Measurements from ENCODE around the gene AHCYL1.

The AHCYL1 gene

DNA sequence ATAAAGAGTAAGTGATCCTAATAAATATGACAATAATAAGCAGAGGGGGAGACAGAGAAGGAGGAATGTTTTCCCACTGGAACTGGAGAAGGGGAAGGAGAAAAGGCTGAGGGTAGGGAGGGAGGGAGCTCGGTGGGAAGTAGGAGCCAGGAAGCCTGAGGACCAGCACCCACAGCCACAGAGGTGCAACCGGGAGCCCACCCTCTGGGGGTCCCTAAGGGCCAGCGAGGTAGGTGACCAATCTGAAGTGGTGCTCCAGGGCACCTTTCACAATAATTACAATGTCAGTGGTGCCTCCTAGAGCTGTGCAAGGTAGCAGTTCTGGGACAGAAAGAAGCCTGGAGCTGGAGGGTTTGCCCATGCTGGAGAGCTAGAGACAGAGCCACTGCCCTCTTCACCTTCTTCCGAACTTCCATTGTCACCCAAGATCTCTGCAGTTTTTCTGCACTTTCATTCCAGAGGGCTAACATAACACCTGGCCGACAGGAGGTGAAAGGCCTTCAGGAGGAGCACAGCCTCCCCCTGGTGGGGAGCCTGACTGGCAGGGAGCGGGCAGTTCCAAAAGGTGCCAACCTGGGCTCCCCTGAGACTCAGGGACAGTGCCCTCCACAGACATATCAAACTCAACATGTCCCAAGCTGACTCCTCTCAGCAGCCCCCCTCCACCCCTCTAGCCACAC, 4.1 kb upstream of the AHCYL1 start:
- no peaks in the 10 kb centered on the region for H3K9me3 Mint-ChIP-seq
- DNase-seq (ENCODE audit: low spot score in 2 of 2) = no peak
- no peak overlapping the region for H3K27ac Mint-ChIP-seq
- H3K4me1 Mint-ChIP-seq = peaks cover 3% of the 10 kb centered on the region
- H3K27me3 Mint-ChIP-seq = peaks cover 12% of the 10 kb centered on the region
- no peak for ATAC-seq (ENCODE audit: low read depth)
- no peaks in the 10 kb centered on the region for H3K36me3 Mint-ChIP-seq
- H3K4me3 Mint-ChIP-seq = no peak overlapping the region

DNA sequence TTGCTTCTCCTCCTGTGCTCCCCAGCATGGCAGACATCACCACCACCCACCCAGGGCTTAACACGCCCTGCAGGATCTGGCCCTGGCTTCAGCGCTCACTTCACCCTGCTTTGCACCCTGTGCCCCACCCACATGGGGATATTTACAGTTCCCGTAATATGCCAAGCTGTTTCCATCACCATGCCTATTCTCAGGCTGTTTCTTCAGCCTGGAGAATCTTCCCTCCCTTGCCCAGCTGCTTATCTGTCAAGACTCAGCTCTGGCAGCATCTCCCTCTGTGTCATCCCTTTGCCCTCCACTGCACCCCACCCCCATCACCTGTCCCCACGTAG, 3.6 kb upstream of the AHCYL1 start:
- H3K27ac Mint-ChIP-seq = no peak overlapping the region
- DNase-seq (ENCODE audit: low spot score in 2 of 2) (no peak), ATAC-seq (ENCODE audit: low read depth) (no peak)
- no peaks in the 10 kb centered on the region for H3K9me3 Mint-ChIP-seq
- no peak overlapping the region for H3K4me3 Mint-ChIP-seq
- H3K27me3 Mint-ChIP-seq = peaks cover 12% of the 10 kb centered on the region
- peaks cover 8% of the 10 kb centered on the region for H3K4me1 Mint-ChIP-seq
- H3K36me3 Mint-ChIP-seq = no peaks in the 10 kb centered on the region

DNA sequence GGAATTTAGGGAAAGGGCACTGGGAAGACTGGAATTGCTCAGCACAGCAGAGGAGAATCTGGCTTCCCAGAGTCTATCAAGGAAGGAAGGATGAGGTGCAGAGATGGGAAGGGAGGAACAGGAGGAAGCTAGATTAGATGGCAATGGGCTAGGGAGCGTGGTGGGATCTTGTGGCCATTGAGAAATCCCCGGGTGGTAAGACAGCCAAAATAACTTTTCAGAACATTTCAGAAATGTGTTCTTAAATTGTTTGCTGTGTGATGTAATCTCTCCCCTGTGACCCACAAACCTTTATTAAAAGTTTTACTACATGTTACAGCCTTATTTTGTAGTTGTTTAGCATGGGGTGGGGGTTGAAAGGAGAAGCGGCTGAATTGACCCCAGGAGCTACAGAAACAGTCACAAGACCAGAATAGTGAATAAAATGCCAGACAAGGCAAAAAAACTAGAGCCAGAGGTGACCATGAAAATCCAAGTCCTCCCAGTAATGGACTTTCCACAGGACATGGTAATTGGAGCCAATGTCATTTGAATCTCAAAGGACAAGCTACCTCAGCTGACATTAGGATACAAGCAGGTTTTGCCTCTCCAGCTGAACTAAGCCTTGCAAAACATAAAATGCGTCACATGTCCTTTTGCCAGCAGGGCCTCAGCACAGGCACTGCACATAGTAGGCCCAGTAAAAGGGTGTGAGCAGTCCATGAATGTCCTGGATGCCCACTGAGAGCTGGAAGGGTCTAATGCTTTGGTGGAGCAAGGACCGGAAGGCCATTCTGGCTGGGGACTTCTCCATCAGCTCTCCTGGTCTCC, 980 bp upstream of the AHCYL1 start:
- Mint-ChIP-seq H3K27me3 (peaks cover 5% of the 10 kb centered on the region), H3K4me1 (peaks cover 26% of the 10 kb centered on the region), H3K4me3 (peak overlapping the region; percentile 45), H3K9me3 (no peaks in the 10 kb centered on the region), H3K36me3 (no peaks in the 10 kb centered on the region), H3K27ac (no peak overlapping the region)
- DNase-seq (ENCODE audit: low spot score in 2 of 2) = no peak
- no peak for ATAC-seq (ENCODE audit: low read depth)

DNA sequence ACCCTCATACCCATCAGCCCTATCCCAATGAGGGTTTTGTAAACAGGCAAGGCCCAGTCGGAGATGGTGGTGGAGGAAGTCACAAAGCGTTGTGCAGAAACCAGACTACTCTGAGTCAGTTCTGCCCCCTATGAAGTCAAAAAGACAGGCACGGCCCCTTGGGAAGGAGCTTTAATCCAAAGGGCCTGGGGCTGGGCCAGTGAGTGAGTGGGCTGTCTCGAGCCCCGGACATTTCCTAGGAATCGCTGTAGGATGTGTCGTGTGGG, 442 bp upstream of the AHCYL1 start:
- no peaks in the 10 kb centered on the region for H3K9me3 Mint-ChIP-seq
- ATAC-seq (ENCODE audit: low read depth) (no peak), DNase-seq (ENCODE audit: low spot score in 2 of 2) (no peak)
- H3K4me3 Mint-ChIP-seq = peak overlapping the region; percentile 17
- peaks cover 3% of the 10 kb centered on the region for H3K27me3 Mint-ChIP-seq
- H3K27ac Mint-ChIP-seq = no peak overlapping the region
- H3K36me3 Mint-ChIP-seq = peaks cover 2% of the 10 kb centered on the region
- peaks cover 26% of the 10 kb centered on the region for H3K4me1 Mint-ChIP-seq

DNA sequence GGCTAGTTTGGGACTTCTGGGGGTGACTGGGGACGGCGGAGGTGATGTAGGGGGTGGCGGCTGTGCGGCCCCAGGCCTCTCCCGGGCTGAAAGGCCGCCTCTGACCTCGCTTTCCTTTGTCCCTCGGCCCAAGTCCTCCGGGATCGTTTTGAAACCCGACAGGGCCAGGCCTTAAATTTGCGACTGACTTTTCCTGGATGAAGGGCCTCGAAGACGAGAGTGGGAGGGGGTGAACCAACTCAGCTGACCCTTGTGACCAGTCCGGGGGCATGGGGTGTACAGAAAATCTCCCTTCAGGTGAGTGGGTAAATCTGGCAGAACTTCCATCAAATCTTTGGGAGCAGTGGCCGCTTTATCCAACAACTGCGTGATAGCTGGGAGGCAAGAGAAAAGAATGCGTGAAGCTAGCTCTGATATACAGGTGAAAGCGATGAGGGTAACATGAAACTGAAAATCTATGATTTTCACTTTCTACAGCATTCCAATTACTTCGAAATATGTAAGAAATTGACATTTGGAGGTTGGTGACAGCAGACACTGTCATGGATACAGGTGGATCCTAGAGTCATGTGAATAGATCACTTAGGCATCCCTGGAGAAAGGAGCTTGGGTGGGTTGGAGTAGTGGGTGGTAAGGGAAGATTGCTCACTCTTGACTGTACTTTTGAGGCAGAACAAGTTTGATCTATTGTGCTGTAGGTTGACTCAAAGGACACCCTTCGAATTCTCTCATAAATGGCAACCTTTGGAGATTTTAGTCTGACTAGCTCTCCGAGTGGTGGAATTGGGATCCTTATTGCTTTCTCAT, 885 bp downstream of the AHCYL1 start:
- no peaks in the 10 kb centered on the region for H3K9me3 Mint-ChIP-seq
- H3K4me1 Mint-ChIP-seq = peaks cover 32% of the 10 kb centered on the region
- peak overlapping the region; percentile 98 for H3K27ac Mint-ChIP-seq
- peaks cover 2% of the 10 kb centered on the region for H3K36me3 Mint-ChIP-seq
- ATAC-seq (ENCODE audit: low read depth) (no peak), DNase-seq (ENCODE audit: low spot score in 2 of 2) (no peak)
- peaks cover 3% of the 10 kb centered on the region for H3K27me3 Mint-ChIP-seq
- peak overlapping the region; percentile 97 for H3K4me3 Mint-ChIP-seq

DNA sequence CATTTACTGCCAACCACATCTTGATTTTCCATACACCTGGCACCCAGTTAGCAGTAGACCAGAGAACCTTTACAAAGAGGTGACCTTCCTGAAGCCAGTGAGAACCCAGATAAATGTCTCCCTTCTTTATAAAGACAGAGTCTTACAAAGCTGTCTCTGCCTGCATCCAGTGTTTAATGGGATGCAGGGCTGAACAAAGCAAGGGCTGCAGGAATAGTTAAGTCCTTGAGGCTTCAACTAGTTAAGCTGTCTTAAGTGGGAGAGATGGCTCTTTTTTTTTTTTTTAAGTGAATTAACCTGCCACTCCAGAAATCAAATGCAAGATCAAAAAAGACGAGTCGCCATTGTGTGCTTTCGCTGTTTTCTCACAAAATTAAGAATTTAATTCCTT, 1.5 kb downstream of the AHCYL1 start:
- peaks cover under 1% of the 10 kb centered on the region for H3K27me3 Mint-ChIP-seq
- H3K27ac Mint-ChIP-seq = peak overlapping the region; percentile 98
- H3K9me3 Mint-ChIP-seq = no peaks in the 10 kb centered on the region
- peaks cover 2% of the 10 kb centered on the region for H3K36me3 Mint-ChIP-seq
- peaks cover 35% of the 10 kb centered on the region for H3K4me1 Mint-ChIP-seq
- H3K4me3 Mint-ChIP-seq = peak overlapping the region; percentile 97
- no peak for DNase-seq (ENCODE audit: low spot score in 2 of 2)
- ATAC-seq (ENCODE audit: low read depth) = no peak

DNA sequence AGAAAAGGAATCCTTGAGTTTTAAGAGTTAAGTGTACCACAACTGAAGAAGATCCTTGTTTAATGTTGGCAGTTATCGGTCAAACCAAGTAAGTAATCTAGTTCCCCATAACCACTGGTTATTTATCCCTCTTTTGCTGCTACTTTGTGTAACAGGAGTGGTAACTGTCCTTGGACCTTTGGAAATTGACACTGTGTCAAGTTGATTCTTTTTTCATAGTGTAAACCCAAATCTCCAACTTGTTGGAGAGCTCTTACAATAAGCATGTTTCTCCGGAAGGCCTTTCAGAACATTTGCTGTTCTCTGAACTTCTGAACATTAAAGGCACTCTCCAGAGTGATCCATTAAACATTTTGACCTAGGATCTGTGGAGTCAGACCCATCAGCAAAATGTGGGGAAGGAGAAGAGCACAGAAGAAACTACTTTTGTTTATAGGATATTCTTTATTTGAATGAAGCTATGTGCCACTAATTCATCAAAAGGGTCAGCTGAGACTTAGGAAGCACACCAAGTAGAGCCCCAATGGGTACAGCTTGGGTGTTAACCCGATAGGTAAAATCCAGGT, 3.9 kb downstream of the AHCYL1 start:
- no peaks in the 10 kb centered on the region for H3K27me3 Mint-ChIP-seq
- no peak overlapping the region for H3K27ac Mint-ChIP-seq
- H3K4me1 Mint-ChIP-seq = peaks cover 39% of the 10 kb centered on the region
- peaks cover 6% of the 10 kb centered on the region for H3K36me3 Mint-ChIP-seq
- H3K9me3 Mint-ChIP-seq = no peaks in the 10 kb centered on the region
- DNase-seq (ENCODE audit: low spot score in 2 of 2) (no peak), ATAC-seq (ENCODE audit: low read depth) (no peak)
- no peak overlapping the region for H3K4me3 Mint-ChIP-seq

DNA sequence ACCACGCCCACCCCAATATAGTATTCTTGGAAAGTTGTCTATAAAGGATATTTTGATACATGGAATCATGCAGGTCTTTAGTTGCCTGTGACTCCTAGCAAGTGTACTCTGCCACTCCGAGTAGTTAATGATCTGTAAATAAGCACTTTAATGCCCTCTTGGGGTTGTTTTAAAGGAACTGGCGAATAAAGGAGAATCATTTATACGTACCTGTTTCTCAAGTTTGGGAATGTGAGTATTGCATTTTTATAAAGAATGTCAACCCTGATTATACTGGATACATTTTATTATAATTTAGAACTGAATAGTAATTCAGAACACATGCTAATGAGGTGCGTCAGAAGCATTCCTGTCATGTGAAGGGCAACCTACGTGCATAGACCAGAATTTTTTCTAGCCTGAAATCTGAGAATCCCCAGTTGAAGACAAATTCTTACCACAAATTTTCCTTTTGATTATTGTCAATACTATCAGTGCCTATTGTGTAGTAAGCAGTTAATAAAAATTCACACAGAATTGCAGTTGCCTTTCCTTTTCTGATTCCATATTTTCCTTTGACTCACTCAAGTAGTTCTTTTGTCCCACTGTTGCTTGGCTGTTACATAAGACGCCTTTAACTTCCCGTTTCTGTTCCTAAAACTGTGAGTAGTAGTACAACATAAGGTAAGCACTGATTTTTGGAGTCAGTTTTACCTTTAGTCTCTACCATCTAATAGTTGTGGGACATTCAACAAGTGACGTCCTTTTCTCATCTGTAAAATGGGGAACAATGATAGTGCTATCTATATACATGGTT, 5.1 kb downstream of the AHCYL1 start:
- peaks cover 45% of the 10 kb centered on the region for H3K4me1 Mint-ChIP-seq
- peaks cover 6% of the 10 kb centered on the region for H3K36me3 Mint-ChIP-seq
- no peaks in the 10 kb centered on the region for H3K27me3 Mint-ChIP-seq
- DNase-seq (ENCODE audit: low spot score in 2 of 2) = no peak
- ATAC-seq (ENCODE audit: low read depth) = peak; percentile 58
- H3K4me3 Mint-ChIP-seq = no peak overlapping the region
- peak overlapping the region; percentile 60 for H3K27ac Mint-ChIP-seq
- H3K9me3 Mint-ChIP-seq = no peaks in the 10 kb centered on the region

DNA sequence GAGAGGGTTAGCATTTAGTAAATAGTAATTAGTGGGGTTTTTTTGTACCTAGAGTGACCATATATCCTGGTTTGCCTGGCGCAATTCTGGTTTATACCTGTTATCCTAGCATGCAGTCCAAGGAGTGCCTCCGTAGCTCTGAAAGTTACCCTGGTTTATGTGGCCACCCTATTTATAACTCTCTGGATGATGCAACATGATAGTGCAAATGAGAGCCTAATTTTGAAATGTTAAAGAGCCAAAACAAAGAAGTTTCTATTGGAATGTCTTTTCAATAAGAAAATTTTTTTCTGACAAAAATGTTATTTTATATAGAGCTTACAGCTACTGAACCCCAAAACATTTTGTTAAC, 5.7 kb downstream of the AHCYL1 start:
- no peak for DNase-seq (ENCODE audit: low spot score in 2 of 2)
- Mint-ChIP-seq H3K36me3 (peaks cover 6% of the 10 kb centered on the region), H3K27ac (peak overlapping the region; percentile 60), H3K27me3 (no peaks in the 10 kb centered on the region), H3K9me3 (no peaks in the 10 kb centered on the region), H3K4me3 (no peak overlapping the region), H3K4me1 (peaks cover 43% of the 10 kb centered on the region)
- no peak for ATAC-seq (ENCODE audit: low read depth)

DNA sequence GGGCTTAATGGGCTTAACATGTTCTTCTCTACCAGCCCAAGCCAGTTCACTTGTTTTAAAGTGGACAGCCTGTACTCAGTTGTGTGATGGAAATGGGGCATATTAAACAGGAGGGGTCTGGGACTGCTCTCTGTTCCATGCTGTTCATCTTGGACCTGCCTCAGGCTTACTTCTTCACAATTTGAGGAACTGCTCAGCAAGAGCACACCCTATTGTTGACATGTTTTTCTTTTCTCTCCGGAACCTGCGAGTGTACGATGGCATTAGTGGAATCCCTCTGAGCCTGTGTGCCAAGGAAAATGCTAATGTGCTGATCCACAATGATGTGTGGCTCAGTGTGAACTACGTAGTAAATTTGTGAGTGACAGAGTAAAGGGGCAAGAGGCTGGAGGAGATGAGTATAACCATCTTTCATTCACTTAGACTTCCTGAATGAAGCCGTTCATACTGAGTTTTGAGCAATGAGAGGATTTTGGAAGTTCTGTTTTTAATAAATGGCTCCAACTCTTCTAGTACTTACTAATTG, 6.9 kb downstream of the AHCYL1 start:
- Mint-ChIP-seq H3K4me3 (no peak overlapping the region), H3K4me1 (peaks cover 34% of the 10 kb centered on the region), H3K9me3 (no peaks in the 10 kb centered on the region), H3K36me3 (peaks cover 10% of the 10 kb centered on the region), H3K27ac (no peak overlapping the region), H3K27me3 (no peaks in the 10 kb centered on the region)
- DNase-seq (ENCODE audit: low spot score in 2 of 2) = no peak
- no peak for ATAC-seq (ENCODE audit: low read depth)

DNA sequence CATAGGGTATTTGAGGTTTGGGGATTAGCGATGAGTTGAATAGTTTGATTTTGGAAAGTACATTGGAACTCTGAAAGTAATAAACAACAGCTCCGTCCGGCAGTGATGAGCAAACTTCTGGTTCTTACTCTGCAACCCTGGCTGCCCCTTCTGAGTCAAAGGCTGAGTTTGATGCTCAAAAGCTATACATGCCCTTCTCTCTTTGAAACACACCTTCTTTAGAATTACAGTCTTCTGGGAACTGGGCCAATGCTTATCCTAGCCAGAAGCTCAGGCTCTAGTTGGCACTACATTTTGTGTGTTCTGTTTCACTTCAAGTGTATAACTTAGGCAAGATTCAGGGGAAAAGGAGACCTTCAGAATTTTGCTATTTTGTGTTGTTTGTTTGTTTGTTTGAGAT, 9.3 kb downstream of the AHCYL1 start:
- ATAC-seq (ENCODE audit: low read depth) (no peak), DNase-seq (ENCODE audit: low spot score in 2 of 2) (no peak)
- Mint-ChIP-seq H3K27ac (no peak overlapping the region), H3K9me3 (no peaks in the 10 kb centered on the region), H3K4me1 (peaks cover 22% of the 10 kb centered on the region), H3K27me3 (no peaks in the 10 kb centered on the region), H3K4me3 (no peak overlapping the region), H3K36me3 (peaks cover 12% of the 10 kb centered on the region)

DNA sequence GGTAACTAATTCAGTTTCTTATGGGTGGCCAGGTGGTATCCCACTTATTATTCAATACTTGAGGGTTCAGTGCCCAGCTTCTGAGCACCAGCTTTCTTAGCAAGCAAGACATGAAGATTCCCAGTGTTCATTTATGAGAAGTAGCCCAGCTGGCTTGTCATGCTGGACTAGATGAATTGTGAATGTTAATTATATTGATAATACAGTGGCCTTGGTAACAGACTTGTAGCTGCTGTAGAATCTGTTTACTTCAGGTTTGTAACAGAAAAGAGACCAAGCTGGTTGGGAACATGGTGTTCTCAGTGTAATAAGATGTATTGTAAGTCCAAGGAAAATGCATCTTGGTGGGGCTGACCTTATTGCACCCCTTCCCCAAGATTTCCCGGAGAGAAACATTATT, 10.1 kb downstream of the AHCYL1 start:
- no peaks in the 10 kb centered on the region for H3K9me3 Mint-ChIP-seq
- peaks cover 22% of the 10 kb centered on the region for H3K4me1 Mint-ChIP-seq
- H3K36me3 Mint-ChIP-seq = peaks cover 11% of the 10 kb centered on the region
- DNase-seq (ENCODE audit: low spot score in 2 of 2) (no peak), ATAC-seq (ENCODE audit: low read depth) (no peak)
- H3K27me3 Mint-ChIP-seq = no peaks in the 10 kb centered on the region
- no peak overlapping the region for H3K4me3 Mint-ChIP-seq
- no peak overlapping the region for H3K27ac Mint-ChIP-seq

DNA sequence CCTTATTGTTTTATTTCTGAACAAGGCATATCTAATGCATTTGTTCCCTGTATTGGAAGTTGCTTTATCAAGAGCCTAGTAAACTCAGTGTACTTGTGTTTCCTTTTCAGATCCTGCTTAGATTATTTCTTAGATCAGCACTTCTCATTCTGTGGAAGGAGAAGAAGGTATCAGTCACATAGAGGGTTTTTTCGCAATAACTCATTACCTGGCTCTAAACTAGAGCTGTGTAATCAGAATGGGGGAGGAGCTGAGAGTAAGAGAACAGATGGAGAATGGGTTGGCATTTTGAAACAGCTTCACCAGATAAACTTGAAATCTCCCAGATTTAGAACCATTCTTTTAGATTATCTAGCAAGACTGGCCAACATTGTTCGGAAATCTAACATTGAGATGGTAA, 11.0 kb downstream of the AHCYL1 start:
- H3K36me3 Mint-ChIP-seq = peaks cover 11% of the 10 kb centered on the region
- H3K27ac Mint-ChIP-seq = no peak overlapping the region
- no peak for DNase-seq (ENCODE audit: low spot score in 2 of 2)
- peaks cover 16% of the 10 kb centered on the region for H3K4me1 Mint-ChIP-seq
- ATAC-seq (ENCODE audit: low read depth) = no peak
- no peaks in the 10 kb centered on the region for H3K27me3 Mint-ChIP-seq
- H3K9me3 Mint-ChIP-seq = no peaks in the 10 kb centered on the region
- H3K4me3 Mint-ChIP-seq = no peak overlapping the region

Measured in memory B cell (primary cell).